ENCODE data around the gene FAM3A.

DNA sequence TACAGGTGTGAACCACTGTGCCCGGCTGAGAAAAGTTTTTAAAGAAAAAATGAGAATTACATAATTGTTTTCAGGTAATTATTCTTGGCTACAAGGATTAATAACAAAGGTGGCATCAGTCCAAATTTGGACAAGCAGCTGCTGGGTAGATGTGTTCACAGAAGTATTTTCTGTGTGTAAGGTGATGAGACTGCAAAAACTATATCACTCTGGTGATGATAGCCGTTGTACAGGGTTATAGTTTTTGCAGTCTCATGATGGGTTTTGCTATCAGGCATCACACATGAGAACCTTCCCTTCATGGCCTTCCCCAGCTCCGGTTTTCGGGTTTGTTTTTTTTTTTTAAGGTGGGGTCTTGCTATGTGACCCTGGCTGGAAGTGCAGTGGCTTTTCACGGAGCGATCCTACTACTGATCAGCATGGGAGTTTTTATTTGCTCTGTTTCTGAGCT lies 20.5 kb downstream of the FAM3A start:
- no peak for TF ChIP-seq SUZ12 (IDR thresholded peaks at IDR 0.05; ENCODE audit: extremely low read depth, insufficient read depth, insufficient read length)
- no peak for TF ChIP-seq YY1 (IDR thresholded peaks at IDR 0.05; ENCODE audit: insufficient read depth, insufficient read length)
- TF ChIP-seq ZNF274 (IDR thresholded peaks at IDR 0.05; ENCODE audit: low read depth, low read length), result no peak
